Heart right ventricle (tissue), 16 donors: ENCODE measurements around the gene TRPV5. TPM values are rescaled to one million over a fixed set of nuclear protein-coding genes. Genes with fewer than 3 reads are reported as not detected.

ENCODE experiments used
- ATAC-seq, 8 donors: fragments of 200-7000 bp; cut with Tn5 transposase; one replicate each; pipeline ENCODE4 v1.9.1; 2020; ENCODE audit warnings: mild to moderate bottlenecking in 8 of 8, moderate library complexity in 8 of 8, moderate number of reproducible peaks in 1 of 8
- DNase-seq, 2 donors: peaks; one replicate each; pipeline ENCODE4 v3.0.0-alpha.2; 2020
- H3K27ac ChIP-seq, 10 donors: fragments of 200-600 bp; sonication (generic) in 2 of 10; one replicate each; pipeline versions ENCODE4 v1.5.0 to v1.8.0; 2020 to 2022; ENCODE audit warnings: mild to moderate bottlenecking in 3 of 10
- H3K27me3 ChIP-seq, 7 donors: fragments of 200-600 bp; one replicate each; pipeline ENCODE4 v1.8.0; 2021 to 2022; ENCODE audit warnings: mild to moderate bottlenecking in 2 of 7
- H3K36me3 ChIP-seq, 9 donors: fragments of 200-600 bp; sonication (generic) in 1 of 9; one replicate each; pipeline versions ENCODE4 v1.5.0 to v1.8.0; 2020 to 2022; ENCODE audit warnings: mild to moderate bottlenecking in 2 of 9
- H3K4me1 ChIP-seq, 9 donors: fragments of 200-600 bp; sonication (generic) in 1 of 9; one replicate each; pipeline versions ENCODE4 v1.5.0 to v1.8.0; 2020 to 2022; ENCODE audit warnings: mild to moderate bottlenecking in 4 of 9
- H3K4me3 ChIP-seq, 10 donors: fragments of 200-600 bp; sonication (generic) in 2 of 10; one replicate each; pipeline versions ENCODE4 v1.5.0 to v1.8.0; 2020 to 2022; ENCODE audit warnings: mild to moderate bottlenecking in 7 of 10, moderate library complexity in 2 of 10
- H3K9me3 ChIP-seq, 11 donors: fragments of 200-600 bp in 10 of 11; sonication (generic) in 2 of 11; one replicate each; pipeline versions ENCODE4 v1.5.0 to v1.8.0; 2013 to 2022; ENCODE audit warnings: mild to moderate bottlenecking in 2 of 11, control low read depth in 1 of 11, moderate library complexity in 1 of 11
- CTCF ChIP-seq, 9 donors: fragments of 200-600 bp; sonication (generic) in 2 of 9; IDR thresholded peaks; one replicate each; pipeline versions ENCODE4 v1.5.0 to v1.8.0; 2021 to 2022; ENCODE audit warnings: antibody characterized with exemption in 9 of 9, mild to moderate bottlenecking in 5 of 9, moderate library complexity in 1 of 9
- WGBS, 2 donors: extraction: QIAGEN DNeasy Blood & Tissue Kit; methylation state at CpG; one replicate each; pipeline ENCODE4 v1.1.7; 2013; ENCODE audit warnings: inconsistent platforms in 1 of 2; 5-methylcytosine and 5-hydroxymethylcytosine counted together
- intact Hi-C, 10 donors: fragments of 100-400 bp; cut with DNase I; formaldehyde crosslinking; loops; one replicate each; pipeline versions ENCODE4 v1.11.1 to v1.14.2; 2022
- polyA plus RNA-seq, 2 donors: library from polyadenylated mRNA; stranded (reverse); fragments of 200-250 nt; gene quantifications; one replicate each; pipeline ENCODE4 v1.2.3, GENCODE V29; 2013
- total RNA-seq, 10 donors: library from RNA; stranded (reverse); fragmentation: NEBNext Ultra II Directional in 3 of 10; extraction: Animal tissue kit (Norgen Biotek cat#: 25700) in 3 of 10; gene quantifications; one replicate each; pipeline versions ENCODE4 v1.2.1 to v1.2.4, GENCODE V29; 2021 to 2023
- donor health status: Arrhythmogenic right ventricular cardiomyopathy.
- donor health status: ischemic (EF 13 %, LVEDD 7.1; RV severe dilation, severe dysfunction).
- donor health status: healthy with polysubstance abuse.
- donor health status: DM: no; HTN: yes; CAD: no.
- donor health status: DM: no; HTN: no; CAD: no.
- donor health status: ischemic (EF 25% LVEDD 6.9; RV normal size, moderate dysfunction).
- donor health status: ischemic (EF 25% LVEDD 5.7; RV mildly dilated, moderate dysfunction).
- donor health status: healthy.
- donor health status: DM: yes; HTN: yes; CAD: no.
- donor health status: Ischemic cardiomyopathy.
- donor health status: ischemic (EF 35%, LVEDD 5.7; RV mildly dilated, moderate dysfunction).
- donor health status: nonischemic (EF 11% LVEDD 7.7; RV severe dilation, severe dysfunction).
- donor health status: DM: yes; HTN: yes; CAD: no.
- donor health status: PGD.
- donor health status: ischemic (EF 29% LVEDD 5.4; RV normal size, mild dysfunction).
- donor health status: nonischemic (EF 23%, LVEDD 6.1; RV moderate dilation, normal function).

The TRPV5 gene
- total and polyA plus RNA-seq, 12 donors = not detected

GRCh38 chr7:142945001-142945400, 11.5 kb upstream of the TRPV5 start:
- intact Hi-C loops = no loop called here
- no peak overlapping the region for H3K27ac ChIP-seq
- peaks cover 0 to 10% (median 0%) of the 10 kb centered on the region in 9 donors for H3K4me1 ChIP-seq
- DNase-seq (no peak), ATAC-seq (no peak)
- peaks cover 0 to 6% (median 0%) of the 10 kb centered on the region in 7 donors for H3K27me3 ChIP-seq
- no peaks in the 10 kb centered on the region for H3K36me3 ChIP-seq
- WGBS, 2 donors = 62 to 66% methylated on average over 3 of the region's 3 CpGs
- no peak overlapping the region for H3K4me3 ChIP-seq
- no peak for TF ChIP-seq CTCF (IDR thresholded peaks at IDR 0.05)
- H3K9me3 ChIP-seq = no peaks in the 10 kb centered on the region

- Histone ChIP-seq H3K4me3 (no peak overlapping the region), H3K9me3 (no peaks in the 10 kb centered on the region), H3K36me3 (no peaks in the 10 kb centered on the region), H3K27me3 (peaks cover 0 to 6% (median 0%) of the 10 kb centered on the region in 7 donors), H3K4me1 (peaks cover 0 to 10% (median 0%) of the 10 kb centered on the region in 9 donors), H3K27ac (no peak overlapping the region)
- DNase-seq (no peak), ATAC-seq (no peak)
- no peak for TF ChIP-seq CTCF (IDR thresholded peaks at IDR 0.05)
- WGBS, 2 donors = 80 to 83% methylated on average over 7 of the region's 7 CpGs
- intact Hi-C loops = no loop called here
Measured at GRCh38 chr7:142943706-142944268, 10.2 kb upstream of the TRPV5 start.

GRCh38 chr7:142942746-142943145, 9.2 kb upstream of the TRPV5 start:
- Histone ChIP-seq H3K27ac (no peak overlapping the region), H3K36me3 (no peaks in the 10 kb centered on the region), H3K27me3 (peaks cover 0 to 6% (median 0%) of the 10 kb centered on the region in 7 donors), H3K4me1 (peaks cover 0 to 10% (median 0%) of the 10 kb centered on the region in 9 donors), H3K9me3 (no peaks in the 10 kb centered on the region), H3K4me3 (no peak overlapping the region)
- intact Hi-C loops = no loop called here
- no peak for ATAC-seq
- 92 to 96% methylated on average over 6 of the region's 6 CpGs for WGBS, 2 donors
- DNase-seq = no peak
- no peak for TF ChIP-seq CTCF (IDR thresholded peaks at IDR 0.05)

GRCh38 chr7:142941541-142941940, 8.0 kb upstream of the TRPV5 start:
- H3K27me3 ChIP-seq = peaks cover 0 to 6% (median 0%) of the 10 kb centered on the region in 7 donors
- ATAC-seq = no peak
- H3K4me1 ChIP-seq = peaks cover 0 to 10% (median 0%) of the 10 kb centered on the region in 9 donors
- no peak for DNase-seq
- intact Hi-C loops = no loop called here
- H3K9me3 ChIP-seq = no peaks in the 10 kb centered on the region
- no peaks in the 10 kb centered on the region for H3K36me3 ChIP-seq
- TF ChIP-seq CTCF (IDR thresholded peaks at IDR 0.05) = no peak
- no peak overlapping the region for H3K4me3 ChIP-seq
- WGBS, 2 donors = 82 to 84% methylated on average over 7 of the region's 7 CpGs
- no peak overlapping the region for H3K27ac ChIP-seq
